ENCODE data around the gene FCHO1.

The FCHO1 gene

DNA sequence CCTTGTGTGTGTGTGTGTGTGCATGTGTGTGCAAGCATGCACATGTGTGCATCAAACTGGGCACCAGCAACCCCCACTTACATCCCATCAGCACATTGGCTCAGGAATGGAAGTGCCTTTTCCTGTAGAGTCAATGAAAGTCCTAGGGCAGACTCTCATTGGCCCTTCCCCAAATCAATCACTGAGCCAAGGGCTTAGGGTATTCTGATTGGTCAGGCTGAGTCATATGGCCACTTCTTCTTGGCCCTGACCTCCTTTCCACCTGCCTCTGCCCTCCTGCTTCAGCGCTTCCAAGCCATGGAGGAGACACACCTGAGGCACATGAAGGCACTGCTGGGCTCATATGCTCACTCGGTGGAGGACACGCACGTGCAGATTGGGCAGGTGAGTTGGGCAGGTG lies 20.9 kb downstream of the FCHO1 start:
- no peak for TF ChIP-seq CTCF (IDR thresholded peaks at IDR 0.05)

DNA sequence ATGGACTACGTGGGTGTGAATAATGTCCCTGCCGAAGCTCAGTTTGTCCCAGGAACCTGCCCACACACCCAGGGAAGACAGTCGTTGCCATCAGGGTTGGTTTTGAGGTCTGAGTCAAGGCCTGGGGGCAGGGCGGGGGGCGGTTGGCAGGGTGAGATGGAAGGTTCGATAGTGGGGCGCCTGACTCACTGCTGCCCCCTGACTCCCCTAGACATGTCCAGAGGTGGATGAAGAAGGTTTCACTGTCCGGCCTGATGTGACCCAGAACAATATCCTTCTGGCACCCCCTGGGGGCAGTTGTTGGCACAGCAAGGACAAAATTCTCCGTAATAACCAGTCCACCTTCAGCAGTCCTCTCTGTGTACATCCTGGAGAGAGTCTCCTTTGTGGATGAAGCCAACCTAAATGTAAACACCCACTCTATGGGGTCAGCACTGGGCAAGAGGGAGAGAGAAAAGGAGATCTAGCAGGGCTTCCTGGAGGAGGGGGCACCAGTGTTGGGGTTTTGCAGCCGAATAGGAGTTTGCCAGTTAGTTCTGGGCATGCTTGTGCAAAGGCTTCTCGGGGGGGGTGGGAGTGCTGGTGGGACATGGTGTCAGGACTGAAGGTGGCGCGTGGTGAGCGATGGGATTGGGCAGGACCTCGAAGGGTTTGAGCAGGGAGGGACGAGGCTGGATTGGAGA lies 24.1 kb downstream of the FCHO1 start:
- peak; percentile 74 for TF ChIP-seq CTCF (IDR thresholded peaks at IDR 0.05)

DNA sequence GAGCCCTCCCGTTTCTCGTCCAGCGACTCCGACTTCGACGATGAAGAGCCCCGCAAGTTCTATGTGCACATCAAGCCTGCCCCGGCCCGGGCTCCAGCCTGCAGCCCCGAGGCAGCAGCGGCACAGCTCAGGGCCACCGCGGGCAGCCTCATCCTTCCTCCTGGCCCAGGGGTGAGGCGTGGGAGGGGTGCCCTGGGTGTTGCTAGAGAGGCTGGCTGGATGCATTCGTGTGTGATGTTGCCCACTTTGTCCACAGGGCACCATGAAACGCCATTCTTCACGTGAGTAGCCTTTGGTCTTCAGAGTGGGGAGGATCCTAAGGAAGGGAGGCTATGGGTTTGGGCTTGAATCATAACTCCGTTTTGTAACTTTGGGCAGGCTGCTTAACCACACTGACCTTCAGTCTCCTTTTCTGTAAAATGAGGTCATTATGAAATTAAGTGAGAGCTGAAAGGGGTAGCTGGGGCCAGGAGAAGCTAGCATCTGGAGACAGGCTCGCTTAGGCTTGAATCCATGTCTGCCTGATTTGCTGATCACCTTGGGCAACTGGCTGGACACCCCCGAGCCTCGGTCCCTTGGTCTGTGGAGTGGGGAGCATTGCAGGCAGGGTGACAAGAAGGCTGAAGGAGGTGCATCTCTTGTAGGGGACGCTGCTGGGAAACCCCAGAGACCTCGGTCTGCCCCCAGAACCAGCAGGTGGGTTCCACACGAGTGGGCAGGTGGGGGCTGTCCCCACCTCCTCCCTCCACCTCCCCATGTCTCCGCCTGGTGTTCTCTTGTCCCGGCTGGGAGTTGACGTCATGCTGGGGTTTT lies 24.9 kb downstream of the FCHO1 start:
- TF ChIP-seq CTCF (IDR thresholded peaks at IDR 0.05), result no peak

- TF ChIP-seq CTCF (IDR thresholded peaks at IDR 0.05), result no peak
Measured at GRCh38 chr19:17778251-17778967, 27.1 kb downstream of the FCHO1 start.

DNA sequence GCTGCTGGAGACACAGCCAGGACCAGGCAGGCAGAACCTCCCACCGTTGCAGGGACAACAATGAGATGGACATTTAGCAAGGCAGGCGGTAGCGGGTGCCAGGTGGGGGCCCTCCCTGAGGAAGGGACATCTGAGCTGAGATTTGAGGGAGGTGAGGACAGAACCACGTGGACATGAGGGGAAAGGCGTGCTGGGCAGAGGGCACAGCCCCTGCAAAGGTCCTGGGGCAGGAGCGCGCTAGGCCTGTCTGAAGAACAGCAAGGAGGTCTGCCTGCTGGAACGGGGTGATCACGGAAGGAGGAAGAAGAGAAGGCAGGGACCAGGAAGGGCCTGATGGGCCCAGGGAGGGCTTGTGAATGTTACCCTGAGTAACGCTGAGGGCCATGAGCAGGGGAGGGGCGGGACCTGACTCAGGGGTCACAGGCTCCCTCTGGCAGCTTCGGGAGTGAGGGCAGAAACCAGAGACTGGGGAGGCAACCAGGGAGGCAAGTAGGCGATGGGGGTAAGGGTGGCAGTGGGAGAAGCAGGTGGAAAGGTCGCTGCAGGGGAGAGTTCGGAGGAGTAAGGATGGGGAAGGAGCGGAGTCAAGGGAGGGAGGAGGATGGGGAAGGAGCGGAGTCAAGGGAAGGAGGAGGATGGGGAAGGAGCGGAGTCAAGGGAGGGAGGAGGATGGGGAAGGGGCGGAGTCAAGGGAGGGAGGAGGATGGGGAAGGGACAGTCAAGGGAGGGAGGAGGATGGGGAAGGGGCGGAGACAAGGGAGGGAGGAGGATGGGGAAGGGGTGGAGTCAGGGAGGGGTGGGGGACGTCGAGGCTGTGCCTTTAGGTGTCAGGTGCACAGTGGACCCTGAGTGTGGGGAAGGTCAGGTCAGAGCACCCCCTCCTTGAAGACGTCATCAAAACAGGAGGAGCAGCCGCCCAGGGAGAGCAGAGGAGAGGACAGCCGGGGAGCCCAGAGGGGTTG lies 28.0 kb downstream of the FCHO1 start:
- TF ChIP-seq CTCF (IDR thresholded peaks at IDR 0.05), result no peak

DNA sequence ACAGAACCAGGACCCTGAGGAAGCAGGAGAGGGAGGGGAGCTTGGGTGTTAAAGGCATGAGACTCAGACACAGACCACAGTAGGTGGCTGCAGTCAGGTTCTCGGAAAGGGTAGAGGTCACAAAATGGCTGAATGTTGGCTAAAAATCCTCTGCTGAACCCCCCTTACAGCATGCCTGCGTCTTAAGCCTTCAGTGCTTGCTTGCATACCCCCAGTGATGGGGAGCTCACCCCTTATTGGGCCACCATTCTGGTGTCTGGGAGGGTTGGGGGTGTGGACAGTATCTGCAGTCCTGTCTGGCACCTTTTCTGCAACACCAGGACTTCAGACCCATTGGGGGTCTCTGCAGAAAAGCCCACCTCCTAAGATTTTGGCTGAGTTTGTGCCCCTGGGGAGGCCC lies 29.5 kb downstream of the FCHO1 start:
- TF ChIP-seq CTCF (IDR thresholded peaks at IDR 0.05), result no peak

Measured in LNCAP (cell line).